CD4-positive, alpha-beta T cell (primary cell): ENCODE measurements around the gene MEF2B. TPM values are rescaled to one million over a fixed set of nuclear protein-coding genes. Genes with fewer than 3 reads are reported as not detected.
A peak's percentile ranks its signal among the peaks of the same experiment; 100 is the strongest.

ENCODE experiments used
- ATAC-seq: fragments of 200-7000 bp; cut with Tn5 transposase; one replicate; pipeline ENCODE4 v1.10.0; 2022; ENCODE audit warnings: mild to moderate bottlenecking; ENCODE audit not compliant: poor library complexity
- CTCF ChIA-PET: fragments of 350-600 bp; sonication (Branson Sonifier 250); formaldehyde crosslinking; loops from one replicate; lab custom pipeline; 2021; ENCODE audit warnings: antibody characterized with exemption, inconsistent platforms; lab: Charles Lee
- POLR2A ChIA-PET: fragments of 350-600 bp; sonication (Branson Sonifier 250); formaldehyde crosslinking; loops from one replicate; lab custom pipeline; 2021; ENCODE audit warnings: antibody characterized with exemption, inconsistent platforms; lab: Charles Lee
- DNase-seq, 14 experiments: peaks; one replicate each; pipeline ENCODE4 v3.0.0-alpha.2; 2013 to 2020; ENCODE audit warnings: mixed read lengths in 2 of 14
- H3K27ac ChIP-seq, 2 donors: one replicate each; pipeline versions ENCODE4 v1.5.1 to v1.7.0; 2013; ENCODE audit warnings: low read length in 2 of 2, low read depth in 1 of 2, mild to moderate bottlenecking in 1 of 2
- H3K27me3 ChIP-seq, 2 experiments: 1 replicate in 1 of 2; 2 replicates in 1 of 2; pipeline versions ENCODE4 v1.6.1 to v1.7.0; 2013; ENCODE audit warnings: low read length in 2 of 2, control low read depth in 1 of 2, mild to moderate bottlenecking in 1 of 2, moderate library complexity in 1 of 2; ENCODE audit not compliant: insufficient read depth in 2 of 2, control insufficient read depth in 1 of 2
- H3K36me3 ChIP-seq: one replicate; pipeline ENCODE4 v1.6.1; 2013; ENCODE audit warnings: low read length, control low read depth; ENCODE audit not compliant: insufficient read depth
- H3K4me1 ChIP-seq: one replicate; pipeline ENCODE4 v1.6.1; 2013; ENCODE audit warnings: low read length, control low read depth; ENCODE audit not compliant: insufficient read depth
- H3K4me3 ChIP-seq: one replicate; pipeline ENCODE4 v1.5.1; 2013; ENCODE audit warnings: mild to moderate bottlenecking, low read length, moderate library complexity
- H3K9me3 ChIP-seq, 2 experiments: 1 replicate in 1 of 2; 2 replicates in 1 of 2; pipeline versions ENCODE4 v1.6.1 to v1.7.0; 2013; ENCODE audit warnings: low read length in 2 of 2, mild to moderate bottlenecking in 2 of 2, control low read depth in 1 of 2, moderate library complexity in 1 of 2; ENCODE audit not compliant: control insufficient read depth in 1 of 2, insufficient read depth in 1 of 2
- H3K27ac Mint-ChIP-seq: one replicate; pipeline ENCODE4 v1.8.0; 2020; ENCODE audit warnings: mixed read lengths
- H3K27me3 Mint-ChIP-seq: one replicate; pipeline ENCODE4 v1.8.0; 2021; ENCODE audit warnings: mixed read lengths
- H3K36me3 Mint-ChIP-seq: one replicate; pipeline ENCODE4 v1.8.0; 2021; ENCODE audit warnings: low read depth, mixed read lengths
- H3K4me1 Mint-ChIP-seq: one replicate; pipeline ENCODE4 v1.8.0; 2021; ENCODE audit warnings: low read depth, mixed read lengths
- H3K4me3 Mint-ChIP-seq: one replicate; pipeline ENCODE4 v1.8.0; 2020; ENCODE audit warnings: mild to moderate bottlenecking, mixed read lengths
- H3K9me3 Mint-ChIP-seq: one replicate; pipeline ENCODE4 v1.8.0; 2020; ENCODE audit warnings: mixed read lengths
- intact Hi-C, 2 experiments: fragments of 100-400 bp; cut with DNase I in 1 of 2; cut with micrococcal nuclease in 1 of 2; formaldehyde crosslinking; loops; one replicate each; pipeline versions ENCODE4 v1.15.1 to v1.9.0; 2023 to 2025; cut with DNase I, micrococcal nuclease
- total RNA-seq, 174 experiments: library from RNA in 2 of 174; stranded (reverse) in 2 of 174; gene quantifications; one replicate each; pipeline ENCODE4 v1.2.3 and lab custom pipeline; 2021 to 2026
- TF ChIP-seq, protein P1 (sequence below): fragments of 200-600 bp; IDR thresholded peaks from one replicate; pipeline ENCODE4 v1.8.0; 2022; ENCODE audit warnings: antibody characterized with exemption, mild to moderate bottlenecking

MEF2B gene
- total RNA-seq, 2 experiments from 2014 or later: 1.9 to 3.0 TPM

DNA sequence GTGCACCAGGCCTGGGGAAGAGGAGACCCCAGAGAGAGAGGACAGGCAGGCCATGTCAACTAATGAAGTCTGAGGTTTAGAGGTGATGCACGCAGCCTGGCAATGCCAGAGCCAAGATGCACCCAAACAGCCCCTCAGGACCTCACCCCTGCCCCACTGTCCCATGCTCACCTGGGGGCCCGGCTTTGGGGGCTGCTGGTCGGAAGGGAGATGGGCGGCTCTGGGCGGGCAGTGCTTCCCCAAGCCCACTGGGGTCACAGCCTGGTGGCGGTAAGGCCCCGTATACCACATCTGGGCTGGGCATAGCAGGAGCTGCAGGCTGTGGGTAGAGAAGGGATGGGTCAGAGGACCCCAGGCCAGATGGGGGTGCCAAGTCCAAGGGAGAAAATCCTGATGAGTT, 23.2 kb downstream of the MEF2B start:
- Histone ChIP-seq H3K27me3 (no peaks in the 10 kb centered on the region), H3K4me3 (no peak overlapping the region), H3K9me3 (no peaks in the 10 kb centered on the region), H3K4me1 (peaks cover 8% of the 10 kb centered on the region), H3K27ac (no peak overlapping the region), H3K36me3 (peaks cover 22% of the 10 kb centered on the region)
- TF ChIP-seq, protein P1, sequence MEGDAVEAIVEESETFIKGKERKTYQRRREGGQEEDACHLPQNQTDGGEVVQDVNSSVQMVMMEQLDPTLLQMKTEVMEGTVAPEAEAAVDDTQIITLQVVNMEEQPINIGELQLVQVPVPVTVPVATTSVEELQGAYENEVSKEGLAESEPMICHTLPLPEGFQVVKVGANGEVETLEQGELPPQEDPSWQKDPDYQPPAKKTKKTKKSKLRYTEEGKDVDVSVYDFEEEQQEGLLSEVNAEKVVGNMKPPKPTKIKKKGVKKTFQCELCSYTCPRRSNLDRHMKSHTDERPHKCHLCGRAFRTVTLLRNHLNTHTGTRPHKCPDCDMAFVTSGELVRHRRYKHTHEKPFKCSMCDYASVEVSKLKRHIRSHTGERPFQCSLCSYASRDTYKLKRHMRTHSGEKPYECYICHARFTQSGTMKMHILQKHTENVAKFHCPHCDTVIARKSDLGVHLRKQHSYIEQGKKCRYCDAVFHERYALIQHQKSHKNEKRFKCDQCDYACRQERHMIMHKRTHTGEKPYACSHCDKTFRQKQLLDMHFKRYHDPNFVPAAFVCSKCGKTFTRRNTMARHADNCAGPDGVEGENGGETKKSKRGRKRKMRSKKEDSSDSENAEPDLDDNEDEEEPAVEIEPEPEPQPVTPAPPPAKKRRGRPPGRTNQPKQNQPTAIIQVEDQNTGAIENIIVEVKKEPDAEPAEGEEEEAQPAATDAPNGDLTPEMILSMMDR: no peak
- Mint-ChIP-seq H3K27ac (no peak overlapping the region), H3K4me1 (no peaks in the 10 kb centered on the region), H3K9me3 (no peaks in the 10 kb centered on the region), H3K27me3 (no peaks in the 10 kb centered on the region), H3K36me3 (peaks cover 20% of the 10 kb centered on the region), H3K4me3 (no peak overlapping the region)
- intact Hi-C loops: loop anchor here (1.0 to 2.0 kb wide), 5 partner anchors 28 to 344 kb away; no protein-coding TSS in a partner anchor
- ATAC-seq (no peak), DNase-seq (no peak)
- CTCF ChIA-PET: interaction anchor here (0.8 to 1.5 kb wide), 3 partner anchors 9 to 78 kb away, joined by 4 to 15 read pairs (median 5); no protein-coding TSS in a partner anchor
- POLR2A ChIA-PET: no interaction called here

DNA sequence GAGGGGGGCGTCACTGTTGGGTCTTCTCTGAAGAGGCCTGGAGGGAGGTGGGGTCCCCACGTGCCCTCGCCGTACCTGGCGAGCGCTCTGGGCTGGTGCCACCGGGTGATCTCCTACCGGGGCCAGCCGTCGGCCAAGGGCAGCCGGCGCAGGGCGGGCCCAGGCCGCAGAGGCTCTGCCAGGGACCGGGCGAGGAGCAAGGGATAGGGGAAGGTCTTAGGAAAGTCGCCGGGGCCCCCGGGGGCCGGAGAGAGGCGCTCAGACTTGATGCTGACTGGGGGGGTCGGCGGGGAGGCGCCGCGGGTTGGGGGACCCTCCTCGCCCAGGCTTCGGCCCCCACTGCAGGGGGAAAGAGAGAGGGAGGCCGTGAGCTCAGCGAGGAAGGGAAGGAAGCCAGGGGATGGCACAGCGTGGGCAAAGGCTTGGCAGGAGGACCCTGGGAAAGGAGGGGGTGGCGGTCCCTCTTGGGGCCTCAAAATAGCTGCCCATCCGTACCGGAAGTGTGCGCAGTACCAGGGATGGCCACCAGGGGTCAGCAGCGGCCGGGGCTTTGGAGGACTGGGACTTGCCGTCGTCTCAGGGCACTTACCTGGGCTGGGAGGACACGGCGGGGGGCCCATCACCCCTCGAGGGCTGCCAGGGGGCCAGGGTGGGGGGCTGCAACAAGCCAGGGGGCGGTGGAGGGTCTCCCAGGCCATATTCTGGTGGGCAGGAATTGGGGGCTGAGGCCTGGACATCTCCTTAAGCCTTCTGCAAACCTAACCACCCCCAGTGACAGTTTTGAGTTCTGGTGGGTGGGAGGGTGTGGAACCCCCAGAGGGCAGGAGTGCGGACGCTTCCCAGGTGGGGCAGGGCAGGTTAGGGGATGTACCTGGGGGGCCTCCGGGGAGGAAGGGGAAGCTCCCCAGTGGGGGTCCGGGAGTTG, 24.1 kb downstream of the MEF2B start:
- H3K27ac Mint-ChIP-seq: no peak overlapping the region
- peaks cover 22% of the 10 kb centered on the region for H3K36me3 ChIP-seq
- H3K9me3 Mint-ChIP-seq: no peaks in the 10 kb centered on the region
- ChIA-PET CTCF (interaction anchor here (0.6 to 1.5 kb wide), 11 partner anchors 10 to 345 kb away, joined by 3 to 15 read pairs (median 4); partner anchors contain the start of genes BORCS8, MEF2B and SLC25A42), POLR2A (no interaction called here)
- no peak overlapping the region for H3K4me3 Mint-ChIP-seq
- DNase-seq (peak; percentile 72 to 91 (median 86)), ATAC-seq (peak; percentile 98)
- peaks cover 8% of the 10 kb centered on the region for H3K4me1 ChIP-seq
- H3K4me3 ChIP-seq: no peak overlapping the region
- H3K27me3 Mint-ChIP-seq: no peaks in the 10 kb centered on the region
- H3K36me3 Mint-ChIP-seq: peaks cover 20% of the 10 kb centered on the region
- TF ChIP-seq, protein P1: peak; percentile 79
- no peaks in the 10 kb centered on the region for H3K9me3 ChIP-seq
- no peaks in the 10 kb centered on the region for H3K4me1 Mint-ChIP-seq
- intact Hi-C loops: loop anchor here (1.0 to 2.0 kb wide), 5 partner anchors 29 to 345 kb away; no protein-coding TSS in a partner anchor
- H3K27ac ChIP-seq: no peak overlapping the region
- no peaks in the 10 kb centered on the region for H3K27me3 ChIP-seq

DNA sequence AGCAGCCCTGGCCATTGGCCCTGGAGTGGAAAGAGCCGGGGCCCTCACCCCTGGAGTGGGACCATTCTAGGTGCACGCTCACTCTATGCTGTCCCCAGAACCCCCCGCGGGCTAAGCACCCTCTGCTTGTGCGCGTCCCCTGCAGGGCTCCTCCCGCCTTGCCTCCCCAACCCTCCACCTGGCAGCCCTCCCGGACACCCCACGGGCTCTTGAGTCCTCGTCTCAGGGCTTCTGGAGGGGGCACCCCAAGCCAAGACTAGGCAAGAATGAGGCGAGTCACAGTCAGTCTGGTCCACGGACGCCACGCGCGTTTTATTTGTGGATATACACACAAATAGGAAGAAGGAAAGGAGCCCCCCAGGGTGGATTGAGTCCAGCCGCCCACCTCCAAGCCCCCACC, 24.8 kb downstream of the MEF2B start:
- no peak overlapping the region for H3K4me3 ChIP-seq
- ATAC-seq (no peak), DNase-seq (peak in 1 of 14 experiments; percentile 32)
- Mint-ChIP-seq H3K4me3 (no peak overlapping the region), H3K36me3 (peaks cover 20% of the 10 kb centered on the region), H3K4me1 (no peaks in the 10 kb centered on the region), H3K27me3 (no peaks in the 10 kb centered on the region), H3K27ac (no peak overlapping the region), H3K9me3 (no peaks in the 10 kb centered on the region)
- H3K36me3 ChIP-seq: peaks cover 22% of the 10 kb centered on the region
- H3K27me3 ChIP-seq: no peaks in the 10 kb centered on the region
- TF ChIP-seq, protein P1: no peak
- ChIA-PET POLR2A (no interaction called here), CTCF (interaction anchor here (0.6 to 1.5 kb wide), 11 partner anchors 10 to 346 kb away, joined by 3 to 15 read pairs (median 4); partner anchors contain the start of genes BORCS8, MEF2B and SLC25A42)
- no peak overlapping the region for H3K27ac ChIP-seq
- intact Hi-C loops: no loop called here
- no peaks in the 10 kb centered on the region for H3K9me3 ChIP-seq
- peaks cover 8% of the 10 kb centered on the region for H3K4me1 ChIP-seq
